SK-N-MC (cell line): ENCODE measurements around the gene F2R.

Experiments used
- EZH2 ChIP-seq: fragments of 200-600 bp; sonication (generic); IDR thresholded peaks from one replicate; pipeline ENCODE4 v1.6.1; 2017; ENCODE audit warnings: antibody characterized with exemption
- POLR2AphosphoS5 ChIP-seq: IDR thresholded peaks from 2 replicates; pipeline ENCODE4 v1.6.1; 2012; ENCODE audit warnings: mild to moderate bottlenecking, low read depth, low read length, borderline replicate concordance

- TF ChIP-seq EZH2 (no peak), POLR2AphosphoS5 (no peak)
These were observed 40.1 kb downstream of the F2R start for GRCh38 chr5:76755779-76756637.
